GM19240 (cell line): ENCODE data around the gene MYF5.
"Not testable (repeated sequence)": the region's sequence is repeated elsewhere in the genome, so short reads cannot be mapped to it uniquely, and the experiment has no call there.

Experiments
- DNase-seq: peaks from one replicate; pipeline ENCODE4 v3.0.0; 2011; ENCODE audit warnings: low spot score; ENCODE audit not compliant: insufficient read length

The MYF5 gene

GRCh38 chr12:80716696-80717469 is at the start of gene MYF5:
MYF5 (plus strand) TSS chr12:80716912; CDS start chr12:80717064, 152 bp downstream.
- no peak for DNase-seq

DNA sequence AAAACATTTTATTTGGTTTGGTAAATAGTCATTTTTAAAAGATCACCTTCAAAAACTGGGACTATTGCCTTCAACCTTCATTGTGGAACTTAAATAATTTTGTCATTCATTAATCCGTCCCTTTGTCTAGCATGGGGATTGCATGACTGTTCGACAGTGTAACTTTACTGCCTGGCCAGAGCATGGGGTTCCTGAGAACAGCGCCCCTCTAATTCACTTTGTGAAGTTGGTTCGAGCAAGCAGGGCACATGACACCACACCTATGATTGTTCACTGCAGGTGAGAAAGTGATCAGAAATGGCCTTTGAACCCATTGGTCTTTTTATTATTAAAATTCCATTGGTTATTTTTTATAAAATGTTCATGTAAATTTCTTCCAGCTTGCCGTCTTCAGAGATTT is 46.5 kb upstream of the MYF5 start:
- no peak for DNase-seq

GRCh38 chr12:80676042-80676636 is 40.6 kb upstream of the MYF5 start:
- not testable (repeated sequence) for DNase-seq

GRCh38 chr12:80676856-80677255 is 39.9 kb upstream of the MYF5 start:
- no peak for DNase-seq

DNA sequence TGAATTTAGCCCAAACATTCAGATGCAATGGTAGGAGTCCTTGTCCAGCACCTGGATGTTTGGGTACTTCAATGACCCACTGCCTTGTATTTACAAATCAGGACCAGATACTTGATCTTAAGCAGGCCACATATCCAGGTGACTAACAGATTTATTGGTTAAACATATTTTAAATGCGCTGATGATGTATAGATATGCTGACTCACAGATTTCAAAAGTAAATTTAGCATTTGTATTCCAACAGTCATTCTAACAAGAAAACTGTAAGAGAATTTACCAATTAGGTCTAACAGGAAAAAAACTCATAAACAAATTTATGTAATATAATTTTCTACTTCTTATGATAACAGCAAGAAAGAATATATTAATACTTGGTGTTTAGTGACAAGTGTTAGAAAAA is 38.7 kb upstream of the MYF5 start:
- no peak for DNase-seq

- DNase-seq = no peak
Observed at GRCh38 chr12:80679346-80680131, 37.2 kb upstream of the MYF5 start.

GRCh38 chr12:80681287-80681686 is 35.4 kb upstream of the MYF5 start:
- no peak for DNase-seq

GRCh38 chr12:80681786-80682185 is 34.9 kb upstream of the MYF5 start:
- DNase-seq = no peak

GRCh38 chr12:80684077-80684495 is 32.6 kb upstream of the MYF5 start:
- no peak for DNase-seq

GRCh38 chr12:80690090-80690489 is 26.6 kb upstream of the MYF5 start:
- DNase-seq = no peak

- DNase-seq = no peak
Observed at GRCh38 chr12:80690513-80690912, 26.2 kb upstream of the MYF5 start.

DNA sequence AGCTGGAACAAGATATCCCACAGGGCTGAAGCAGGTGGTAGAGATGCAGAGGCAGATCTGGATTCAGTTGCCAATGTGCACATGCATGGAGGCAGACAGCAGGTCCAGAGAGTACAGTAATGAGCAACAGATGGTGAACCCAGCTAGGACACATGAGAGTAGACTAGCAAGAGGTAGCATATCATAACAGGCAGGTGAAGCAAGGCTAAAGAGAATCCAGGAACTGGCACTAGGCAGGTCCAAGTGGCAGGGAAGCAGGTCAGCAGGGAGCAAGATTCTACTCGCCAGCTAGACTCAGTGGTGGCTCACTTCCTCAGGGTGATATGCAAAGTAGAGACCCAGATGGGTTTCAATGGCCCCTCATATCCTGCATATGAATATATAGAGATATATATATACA is 24.6 kb upstream of the MYF5 start:
- DNase-seq = no peak

- no peak for DNase-seq
Observed at GRCh38 chr12:80697270-80697887, 19.3 kb upstream of the MYF5 start.

- no peak for DNase-seq
Observed at GRCh38 chr12:80698256-80698655, 18.5 kb upstream of the MYF5 start.

DNA sequence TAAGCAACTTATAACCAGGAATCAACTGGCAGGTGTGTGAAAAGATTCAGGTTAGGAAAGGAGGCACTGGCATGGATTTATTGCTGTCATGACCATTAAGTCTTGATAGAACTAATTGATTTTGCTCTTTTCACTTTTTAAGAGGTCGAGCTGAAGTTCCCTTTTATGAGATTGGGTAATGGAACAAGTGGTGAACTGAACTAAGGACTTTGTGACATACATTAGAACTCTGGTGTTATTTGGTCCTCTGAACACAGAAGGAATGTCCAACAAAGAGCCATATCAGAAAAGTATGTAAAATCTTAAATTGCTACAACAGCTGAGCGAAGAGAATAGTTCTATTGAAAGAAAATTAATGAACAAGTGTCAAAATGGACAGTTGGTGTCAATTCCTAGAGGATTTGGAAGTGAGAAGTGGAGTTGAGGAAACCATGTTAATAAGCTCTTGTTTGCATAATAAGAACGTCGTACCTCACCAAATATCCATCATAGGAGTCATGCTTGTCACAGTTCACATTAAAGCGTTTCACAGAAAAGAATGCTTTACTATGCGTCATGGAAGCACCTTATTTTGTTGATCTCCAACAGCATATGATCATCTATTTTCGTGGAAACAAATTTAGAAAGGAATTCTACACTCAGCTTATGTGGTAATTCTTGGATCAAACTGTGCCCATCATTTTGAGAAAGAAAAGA is 17.7 kb upstream of the MYF5 start:
- DNase-seq = no peak

DNA sequence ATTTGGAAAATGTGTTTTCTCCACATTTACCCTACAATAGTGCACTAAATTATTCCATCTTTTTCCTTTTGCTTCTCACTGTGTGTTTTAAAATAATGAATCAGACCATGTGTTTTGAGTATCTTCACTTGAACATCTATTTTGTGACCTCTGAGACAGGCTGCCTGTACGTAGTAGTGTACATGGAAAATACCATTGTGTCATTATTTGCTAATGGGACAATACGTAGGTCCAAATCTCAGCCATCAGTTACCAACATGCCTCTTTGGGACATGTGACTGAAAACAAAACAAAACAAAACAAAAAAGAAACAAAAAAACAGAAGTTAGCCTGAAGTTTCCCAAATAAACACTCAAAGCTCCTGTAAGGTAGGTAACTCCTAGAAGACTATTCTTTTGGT is 16.4 kb upstream of the MYF5 start:
- no peak for DNase-seq

DNA sequence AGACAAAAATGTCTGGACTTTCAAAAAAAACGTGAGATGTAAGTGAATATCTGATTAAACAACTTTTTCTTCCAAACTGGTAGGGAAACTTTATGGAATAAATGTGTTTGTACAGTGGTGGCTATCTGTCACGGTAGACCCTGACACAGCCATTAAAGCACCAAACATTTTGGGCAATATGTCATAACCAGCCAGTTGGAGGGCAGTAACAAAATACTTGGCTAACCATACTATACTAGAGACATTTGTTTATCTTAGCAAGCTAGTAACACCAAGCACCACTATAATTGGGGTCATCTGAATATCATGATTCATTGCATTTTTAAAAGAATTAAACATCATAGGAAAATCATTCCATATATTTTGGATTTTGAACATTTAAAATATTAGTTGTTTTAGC is 15.3 kb upstream of the MYF5 start:
- no peak for DNase-seq

DNA sequence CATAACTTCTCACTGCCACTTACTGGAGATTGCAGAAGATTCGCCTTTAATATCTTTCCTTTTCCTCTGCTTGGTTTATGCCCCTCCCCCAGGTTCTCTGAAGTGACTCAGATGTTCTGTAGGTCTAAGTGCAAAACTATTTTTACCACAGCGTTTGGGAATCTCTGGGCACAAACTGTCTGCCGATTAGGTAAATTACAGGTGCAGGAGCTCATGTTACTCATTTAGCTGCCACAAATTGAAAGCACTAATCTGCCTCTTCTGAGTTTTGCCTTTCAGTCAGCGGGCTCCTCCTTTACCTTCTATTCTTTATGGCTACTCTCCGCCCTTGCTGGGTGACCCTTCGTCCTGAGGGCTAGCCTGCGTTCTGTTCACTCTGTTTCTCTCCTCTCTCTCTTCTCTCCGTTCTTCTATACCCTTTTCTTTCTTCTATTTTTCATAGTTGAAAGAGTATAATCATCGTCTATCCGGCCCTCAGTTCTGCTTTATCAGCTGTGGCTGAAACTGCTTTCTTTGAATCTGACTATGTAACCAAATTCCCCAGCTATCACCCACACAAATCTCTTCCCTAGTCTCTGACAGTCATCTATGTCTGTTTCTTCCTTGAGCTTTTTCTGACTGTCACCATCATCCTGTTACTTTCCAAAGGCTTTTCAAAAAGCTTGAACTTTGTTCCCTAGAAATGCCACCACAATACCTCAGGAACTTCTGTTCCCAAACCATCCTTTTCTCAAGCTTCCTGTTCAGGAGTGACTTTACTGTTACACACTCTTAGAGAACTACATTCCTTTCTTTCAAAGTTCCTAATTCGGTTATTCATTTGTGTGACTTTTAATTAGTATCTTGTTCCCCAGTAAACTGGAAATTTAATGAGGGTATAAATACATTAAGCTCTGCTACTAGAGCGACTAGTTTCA is 13.6 kb upstream of the MYF5 start:
- DNase-seq = no peak

DNA sequence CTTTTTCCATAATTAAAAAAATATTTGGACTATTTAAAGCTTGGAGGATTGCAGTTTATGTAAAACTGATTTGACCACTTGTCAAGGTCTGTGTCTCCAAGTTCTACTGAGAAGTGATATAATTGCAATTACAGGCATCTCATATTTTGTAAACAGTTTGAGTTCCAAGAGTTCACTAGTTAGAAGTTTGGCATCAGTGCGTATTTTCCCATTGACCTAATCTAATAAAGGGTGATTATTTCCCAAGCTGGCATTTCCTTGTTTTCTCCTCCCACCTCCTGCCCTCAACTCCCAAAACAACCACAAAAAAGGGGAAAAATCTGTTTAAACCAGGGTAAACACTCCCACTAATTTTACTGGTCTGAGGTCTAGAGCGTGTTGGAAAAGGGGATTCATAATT is 12.3 kb upstream of the MYF5 start:
- no peak for DNase-seq

GRCh38 chr12:80707126-80707829 is 9.4 kb upstream of the MYF5 start, which contains the start of gene MYF6:
MYF6 (plus strand) TSS chr12:80707634; CDS start chr12:80707720, 86 bp downstream.
- DNase-seq = no peak
